ENCODE results near the gene DNER. TPM values are rescaled to one million over a fixed set of nuclear protein-coding genes. Genes with fewer than 3 reads are reported as not detected.

DNER gene
- total and polyA plus RNA-seq, 2 donors (not counting 3 experiments of a cell fraction or from before 2014, with no cell fraction given): 0.01 TPM; not detected in 1

GRCh38 chr2:229523663-229524062, 190.7 kb downstream of the DNER start:
- Histone ChIP-seq H3K79me2 (ENCODE audit: control insufficient read depth, insufficient read depth, low read length) (no peaks in the 10 kb centered on the region), H2AFZ (ENCODE audit: low read depth, low read length) (no peak overlapping the region), H3K27ac (ENCODE audit: insufficient read depth, low read depth, low read length) (no peak overlapping the region), H3K9me3 (replicated peaks; ENCODE audit: control insufficient read depth, insufficient read depth, low read length) (peaks cover 2% of the 10 kb centered on the region), H4K20me1 (replicated peaks; ENCODE audit: control insufficient read depth, extremely low read depth, insufficient read depth, low read length) (no peaks in the 10 kb centered on the region), H3K4me2 (ENCODE audit: insufficient read depth, low read length) (no peak overlapping the region), H3K9me1 (replicated peaks; ENCODE audit: control insufficient read depth, extremely low read depth, insufficient read depth, low read length) (no peaks in the 10 kb centered on the region), H3K4me3 (replicated peaks in 1 of 3; ENCODE audit: insufficient read depth in 1 of 3, low read depth in 1 of 3, low read length in 3 of 3) (no peak overlapping the region), H3K9ac (replicated peaks; ENCODE audit: extremely low read depth, insufficient read depth, low read length) (no peak overlapping the region), H3K27me3 (ENCODE audit: control insufficient read depth in 2 of 2, insufficient read depth in 2 of 2, low read length in 2 of 2) (no peaks in the 10 kb centered on the region), H3K36me3 (ENCODE audit: control insufficient read depth in 2 of 2, extremely low read depth in 1 of 2, insufficient read depth in 2 of 2, low read length in 2 of 2) (no peaks in the 10 kb centered on the region), H3K4me1 (ENCODE audit: control insufficient read depth, extremely low read depth, insufficient read depth, low read length) (no peaks in the 10 kb centered on the region)
- DNase-seq (ENCODE audit: low read depth, low spot score): no peak
- CTCF ChIA-PET: no interaction called here
- BruUV-seq (replicated peaks): no TSS peak
- no peak for TF ChIP-seq JUN (IDR thresholded peaks at IDR 0.05; ENCODE audit: borderline replicate concordance, insufficient read depth, insufficient read length, low read depth)
- no peak for TF ChIP-seq MYC (IDR thresholded peaks at IDR 0.05; ENCODE audit: low read depth, low read length)
- TF ChIP-seq CTCF (IDR thresholded peaks at IDR 0.05; ENCODE audit: extremely low read depth in 1 of 2, insufficient read depth in 1 of 2, low read depth in 1 of 2, low read length in 2 of 2): no peak
- no peak for TF ChIP-seq EZH2 (IDR thresholded peaks at IDR 0.05; ENCODE audit: borderline replicate concordance, low read depth, low read length, severe bottlenecking)
- TF ChIP-seq POLR2A (IDR thresholded peaks at IDR 0.05; ENCODE audit: low read depth, low read length): no peak
- no peak for TF ChIP-seq GATA2 (IDR thresholded peaks at IDR 0.05; ENCODE audit: insufficient read depth, insufficient read length, low read depth, low read length)
- TF ChIP-seq FOS (IDR thresholded peaks at IDR 0.05; ENCODE audit: borderline replicate concordance, insufficient read depth, low read length): no peak
- no peak for TF ChIP-seq MAX (IDR thresholded peaks at IDR 0.05; ENCODE audit: insufficient read depth, insufficient read length)
- TF ChIP-seq POLR2AphosphoS5 (IDR thresholded peaks at IDR 0.05; ENCODE audit: insufficient read depth, low read depth, low read length): no peak
- POLR2A ChIA-PET: no interaction called here
- FAIRE-seq: no peak
- intact Hi-C loops (cut with micrococcal nuclease): no loop called here
- dilution Hi-C loops (cut with MboI; ENCODE audit: extremely low pct_ligation_motif_present, low sequenced_read_pairs): no loop called here
